DLD1 (cell line): ENCODE measurements around the gene DIP2B.
"Not testable (repeated sequence)": the region's sequence is repeated elsewhere in the genome, so short reads cannot be mapped to it uniquely, and the experiment has no call there.

Experiments used
- in situ Hi-C: cut with HindIII; loops from 2 replicates; pipeline ENCODE4 v1.10.0; 2017; ENCODE audit warnings: low sequenced_read_pairs

Gene DIP2B

GRCh38 chr12:50520416-50521207, 15.8 kb downstream of the DIP2B start:
- in situ Hi-C loops: no loop called here

DNA sequence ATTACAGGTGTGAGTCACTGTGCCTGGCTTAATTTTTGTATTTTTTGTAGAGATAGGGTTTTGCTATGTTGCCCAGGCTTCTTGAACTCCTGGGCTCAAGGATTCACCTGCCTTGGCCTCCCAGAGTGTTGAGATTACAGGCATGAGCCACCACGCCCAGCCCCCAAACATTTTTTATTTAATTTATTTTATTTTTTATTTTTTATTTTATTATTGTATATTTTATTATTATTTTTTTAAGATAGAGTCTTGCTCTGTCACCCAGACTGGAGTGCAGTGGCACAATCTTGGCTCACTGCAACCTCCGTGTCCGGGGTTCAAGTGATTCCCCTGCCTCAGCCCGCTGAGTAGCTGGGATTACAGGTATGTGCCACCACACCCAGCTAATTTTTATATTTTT, 17.0 kb downstream of the DIP2B start:
- in situ Hi-C loops: not testable (repeated sequence)

DNA sequence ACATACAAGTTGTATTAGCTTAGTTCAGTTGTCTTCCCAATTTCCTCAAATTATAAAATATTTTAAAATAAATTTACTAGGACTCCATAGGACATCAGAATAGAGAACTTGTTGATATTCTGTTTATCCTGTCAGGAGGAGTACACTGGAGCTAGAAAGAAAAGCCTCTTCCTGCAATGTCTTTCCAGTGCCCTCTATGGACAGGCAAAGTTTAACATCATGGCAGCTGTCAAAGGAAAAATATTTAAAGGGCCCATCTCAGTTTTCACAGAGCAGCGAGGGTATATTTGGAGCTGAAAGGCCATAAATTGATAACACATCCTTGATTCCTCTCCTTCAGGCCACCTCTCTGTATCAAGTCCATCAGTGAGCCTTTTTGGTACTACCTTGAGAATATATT, 19.0 kb downstream of the DIP2B start:
- in situ Hi-C loops: no loop called here

DNA sequence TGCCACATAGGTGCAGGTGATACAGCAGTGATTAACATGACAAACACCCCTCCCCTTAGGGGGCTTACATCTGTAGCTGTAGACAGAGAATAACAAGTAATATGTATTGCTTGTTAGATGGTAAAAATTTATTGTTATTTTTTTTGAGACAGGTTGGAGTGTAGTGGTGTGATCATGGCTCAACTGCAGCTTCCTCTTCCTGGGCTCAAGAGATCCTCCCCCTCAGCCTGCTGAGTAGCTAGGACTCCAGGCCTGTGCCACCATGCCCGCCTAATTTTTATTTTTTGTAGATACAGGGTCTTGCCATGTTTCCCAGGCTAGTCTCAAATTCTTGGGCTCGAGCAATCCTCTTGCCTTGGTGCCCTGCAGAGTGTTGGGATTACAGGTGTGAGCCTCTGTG, 19.8 kb downstream of the DIP2B start:
- in situ Hi-C loops: no loop called here

- in situ Hi-C loops: no loop called here
These were observed 20.6 kb downstream of the DIP2B start for GRCh38 chr12:50525422-50525821.

GRCh38 chr12:50527359-50527726, 22.6 kb downstream of the DIP2B start:
- in situ Hi-C loops: no loop called here

GRCh38 chr12:50528800-50529199, 24.0 kb downstream of the DIP2B start:
- in situ Hi-C loops: no loop called here

GRCh38 chr12:50529345-50529744, 24.6 kb downstream of the DIP2B start:
- in situ Hi-C loops: no loop called here

DNA sequence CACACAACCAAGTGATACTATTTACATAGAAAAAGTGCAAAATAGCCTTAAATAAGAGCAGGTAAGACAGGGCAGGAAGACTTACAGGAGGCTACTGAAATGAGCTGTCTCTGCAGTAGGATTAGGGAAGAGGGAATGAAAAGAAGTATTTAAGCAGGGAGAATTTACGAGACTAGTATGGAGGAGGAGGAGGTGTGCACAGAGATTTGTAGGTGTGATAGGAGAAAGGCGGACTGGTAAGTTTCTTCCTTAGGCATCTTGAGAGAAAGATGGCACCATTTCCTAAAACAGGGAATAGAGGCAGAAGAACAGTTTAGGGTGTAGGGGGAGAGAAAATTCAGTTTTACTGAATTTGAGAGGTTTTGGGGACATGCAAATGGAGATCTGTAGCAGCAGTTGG, 25.7 kb downstream of the DIP2B start:
- in situ Hi-C loops: no loop called here

GRCh38 chr12:50533203-50533584, 28.4 kb downstream of the DIP2B start:
- in situ Hi-C loops: no loop called here

DNA sequence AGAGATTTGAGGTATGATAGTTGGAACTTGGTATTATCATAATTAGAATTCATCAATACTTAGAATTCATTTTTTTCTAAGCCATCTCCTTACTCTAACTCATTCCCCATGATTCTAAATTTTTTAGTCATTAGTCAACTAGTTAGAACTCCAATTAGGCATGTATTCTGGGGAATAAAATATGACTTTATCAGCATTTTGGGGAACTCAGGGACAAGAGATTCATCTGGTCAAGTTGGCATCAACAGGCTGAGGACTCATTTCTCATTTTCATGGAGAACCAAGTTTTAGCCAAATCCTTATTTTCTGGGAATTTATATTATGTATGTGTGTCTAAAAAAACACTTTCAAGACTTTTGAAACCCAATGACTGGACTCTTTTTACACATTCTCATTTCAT, 29.2 kb downstream of the DIP2B start:
- in situ Hi-C loops: no loop called here

DNA sequence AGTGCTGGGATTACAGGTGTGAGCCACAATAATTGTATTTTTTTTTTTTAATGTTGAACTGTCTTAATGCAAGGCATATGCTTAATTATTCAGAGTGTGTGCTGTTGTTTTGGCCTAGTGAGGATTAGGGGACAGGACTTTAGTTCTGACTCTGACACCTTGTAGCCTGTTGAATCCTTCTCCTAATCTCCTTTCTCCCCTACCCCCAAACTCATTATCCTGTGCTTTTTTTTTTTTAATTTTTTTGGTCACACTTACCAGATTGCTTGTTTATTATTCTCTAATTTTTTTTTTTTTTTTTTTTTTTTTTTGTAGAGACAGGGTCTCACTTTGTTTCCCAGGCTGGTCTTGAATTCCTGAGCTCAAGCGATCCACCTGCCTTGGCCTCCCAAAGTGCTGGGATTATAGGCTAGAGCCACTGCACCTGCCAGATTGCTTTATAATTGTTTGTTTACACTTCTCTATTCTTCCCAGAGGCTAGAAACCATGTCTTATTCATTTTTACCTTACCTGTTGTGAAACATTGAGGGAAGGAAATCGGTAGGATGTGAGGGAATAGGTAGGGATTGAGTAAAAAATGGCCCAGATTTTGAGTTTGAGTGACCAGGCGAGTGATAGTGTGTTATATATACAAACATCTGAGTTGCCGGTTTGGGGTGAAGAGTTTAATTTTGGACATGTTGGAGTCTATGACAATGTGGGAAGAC, 32.2 kb downstream of the DIP2B start:
- in situ Hi-C loops: no loop called here

GRCh38 chr12:50537538-50537919, 32.7 kb downstream of the DIP2B start:
- in situ Hi-C loops: no loop called here

- in situ Hi-C loops: no loop called here
These were observed 33.4 kb downstream of the DIP2B start for GRCh38 chr12:50538182-50538581.

DNA sequence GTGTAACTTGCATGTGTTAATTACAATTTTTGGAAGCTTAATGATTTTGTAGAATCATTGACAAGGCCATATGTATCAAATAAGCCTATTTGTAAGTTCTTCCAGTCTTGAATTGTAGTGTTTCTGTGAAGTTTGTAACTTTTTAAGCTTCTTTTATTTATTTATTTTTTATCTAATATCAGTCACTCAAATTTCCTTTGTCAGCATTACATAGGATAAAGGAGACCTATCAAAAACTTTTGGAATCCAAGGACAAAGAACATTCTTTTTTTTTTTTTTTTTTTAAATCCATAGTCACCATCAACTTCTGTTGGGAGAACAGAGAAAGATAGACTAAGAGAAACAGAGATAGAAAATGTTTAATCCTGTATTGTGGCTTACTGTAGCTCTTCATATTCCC, 36.4 kb downstream of the DIP2B start:
- in situ Hi-C loops: no loop called here

DNA sequence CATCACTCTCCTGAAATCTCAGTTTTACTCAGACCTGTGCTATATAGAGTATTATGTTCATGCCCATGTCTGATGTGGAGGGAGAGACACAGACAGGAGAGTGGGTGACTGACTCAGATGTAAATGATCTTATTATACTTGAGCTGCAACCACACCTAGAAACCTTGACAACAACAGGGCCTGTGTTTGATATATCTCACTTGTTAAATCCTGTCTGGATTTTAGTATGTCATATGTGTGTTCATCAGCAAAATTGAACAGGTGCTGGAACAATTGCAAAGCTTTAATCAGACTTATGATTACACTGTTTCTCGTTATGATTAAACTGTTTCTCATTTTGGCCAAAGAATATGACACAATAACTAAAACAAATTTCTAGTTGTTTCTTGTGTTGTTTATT, 37.7 kb downstream of the DIP2B start:
- in situ Hi-C loops: no loop called here

DNA sequence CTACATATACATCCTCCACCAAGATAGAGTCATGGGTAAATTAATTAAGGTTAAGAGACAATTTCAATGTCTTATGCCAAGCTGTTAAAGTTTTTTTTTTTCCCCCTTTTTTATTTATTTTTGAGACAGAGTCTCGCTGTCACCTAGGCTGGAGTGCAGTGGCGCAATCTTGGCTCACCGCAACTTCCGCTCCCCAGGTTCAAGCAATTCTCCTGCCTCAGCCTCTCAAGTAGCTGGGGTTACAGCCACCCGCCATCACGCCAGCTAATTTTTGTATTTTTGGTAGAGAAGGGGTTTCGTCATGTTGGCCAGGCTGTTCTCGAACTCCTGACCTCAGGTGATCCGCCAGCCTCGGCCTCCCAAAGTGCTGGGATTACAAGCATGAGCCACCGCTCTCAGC, 38.4 kb downstream of the DIP2B start:
- in situ Hi-C loops: not testable (repeated sequence)

DNA sequence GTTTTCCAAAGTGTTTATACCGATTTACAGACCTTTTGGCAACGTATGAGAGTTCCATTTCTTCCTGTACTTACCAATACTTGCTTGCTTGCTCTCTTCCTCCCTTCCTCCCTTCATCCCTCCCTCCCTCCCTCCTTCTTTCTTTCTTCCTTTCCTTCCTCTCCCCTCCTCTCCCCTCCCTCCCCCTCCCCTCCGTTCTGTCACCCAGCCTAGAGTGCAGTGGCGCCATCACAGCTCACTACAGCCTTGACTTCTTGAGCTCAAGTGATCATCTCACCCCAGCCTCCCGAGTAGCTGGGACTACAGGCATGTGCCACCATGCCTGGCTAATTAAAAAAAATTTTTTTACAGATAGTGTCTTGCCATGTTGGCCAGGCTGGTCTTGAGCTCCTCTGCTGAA, 40.4 kb downstream of the DIP2B start:
- in situ Hi-C loops: no loop called here

DNA sequence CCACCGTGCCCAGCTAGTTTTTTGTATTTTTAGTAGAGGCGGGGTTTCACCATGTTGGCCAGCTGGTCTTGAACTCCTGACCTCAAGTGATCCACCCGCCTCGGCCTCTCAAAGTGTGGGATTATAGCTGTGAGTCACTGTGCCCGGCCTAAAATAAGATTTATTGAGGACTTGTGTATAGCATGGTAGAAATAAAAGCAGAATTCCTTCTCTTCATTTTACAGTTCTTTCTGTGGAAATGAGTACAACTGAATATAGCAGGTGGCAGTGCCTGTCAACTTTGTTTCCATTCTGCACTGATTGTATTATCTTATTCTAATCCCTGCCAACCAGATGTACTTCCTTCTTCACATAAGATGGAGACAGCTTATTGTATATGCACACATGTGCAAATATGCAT, 41.0 kb downstream of the DIP2B start:
- in situ Hi-C loops: no loop called here

DNA sequence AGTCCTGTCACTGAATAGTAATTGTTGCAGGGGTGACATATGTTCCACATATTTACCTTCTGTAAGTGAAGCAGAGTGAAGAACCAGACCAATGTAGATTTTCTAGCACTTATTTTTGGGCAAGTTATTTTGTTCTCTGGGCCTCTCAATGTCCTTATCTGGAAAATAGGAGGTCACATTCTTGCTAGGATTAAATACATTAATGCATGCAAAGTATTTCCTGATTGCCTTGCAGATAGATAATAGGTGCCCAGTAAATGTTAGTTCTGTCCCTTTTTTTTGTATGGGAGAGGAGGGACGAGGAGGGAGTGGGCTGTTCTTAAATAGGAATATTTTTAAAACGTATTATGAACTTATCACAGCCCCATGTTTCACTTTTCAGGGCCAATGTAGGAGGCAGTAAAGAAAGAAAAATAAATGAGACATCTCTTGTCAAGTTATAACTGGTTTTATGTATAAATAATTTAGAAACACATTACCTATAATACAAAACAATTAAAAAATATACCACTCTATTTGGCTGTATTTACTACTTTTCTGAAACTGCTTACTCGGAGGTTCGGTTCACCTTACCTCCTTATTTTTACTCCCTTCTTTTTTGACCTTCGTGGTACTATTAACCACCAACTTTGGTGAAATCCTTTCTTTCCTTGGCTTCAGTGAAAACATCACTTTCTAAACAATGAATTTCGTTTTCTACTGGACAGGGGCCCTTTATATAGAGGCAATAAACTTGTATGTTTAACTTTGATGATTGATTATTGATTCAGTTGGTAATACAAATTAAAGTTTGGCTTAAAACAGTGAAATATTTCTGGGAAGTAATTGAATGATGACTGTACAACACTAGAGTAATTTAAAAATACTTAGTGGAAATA, 41.9 kb downstream of the DIP2B start:
- in situ Hi-C loops: no loop called here

DNA sequence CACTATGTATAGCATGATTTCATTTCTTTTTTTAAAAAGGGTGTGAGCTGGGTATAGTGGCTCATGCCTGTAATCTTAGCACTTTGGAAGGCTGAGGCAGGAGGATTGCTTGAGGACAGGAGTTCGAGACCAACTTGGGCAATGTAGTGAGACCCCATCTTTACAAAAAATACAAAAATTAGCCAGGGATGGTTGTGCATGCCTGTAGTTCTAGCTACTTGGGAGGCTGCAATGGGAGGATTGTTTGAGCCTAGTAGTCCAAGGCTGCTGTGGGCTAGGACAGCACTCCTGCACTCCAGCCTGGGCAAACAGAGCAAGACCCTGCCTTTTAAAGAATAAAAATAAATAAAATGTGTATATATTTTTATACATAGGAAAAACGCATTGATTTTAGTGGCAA, 43.0 kb downstream of the DIP2B start:
- in situ Hi-C loops: no loop called here

DNA sequence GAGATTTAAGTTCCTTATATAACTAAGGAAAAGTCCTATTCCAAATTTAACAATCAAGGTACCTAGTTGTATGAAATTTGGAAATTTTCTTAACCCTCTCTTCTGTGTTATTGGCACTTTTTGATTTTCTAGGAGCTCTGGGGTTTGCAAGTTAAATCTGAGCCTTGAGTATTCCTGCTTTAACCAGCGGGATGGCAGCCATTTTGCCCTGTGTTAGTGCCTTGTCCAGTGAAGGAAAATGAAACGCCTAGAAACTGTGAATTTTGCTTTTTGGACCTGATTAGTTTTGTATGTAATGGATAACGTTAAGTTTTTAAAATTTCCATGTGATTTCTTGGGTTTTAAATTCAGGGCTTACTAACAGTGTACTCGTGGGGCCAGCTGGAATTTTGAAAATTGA, 45.1 kb downstream of the DIP2B start:
- in situ Hi-C loops: no loop called here
